NCI-H82 (cell line): ENCODE data around the gene BBOF1.
A peak's percentile ranks its signal among the peaks of the same experiment; 100 is the strongest.
"Not testable (repeated sequence)": the region's sequence is repeated elsewhere in the genome, so short reads cannot be mapped to it uniquely, and the experiment has no call there.

Source experiments
- DNase-seq: peaks from one replicate; lab custom pipeline; 2025; lab: John Stamatoyannopoulos, UW

Gene BBOF1

GRCh38 chr14:74018586-74019407, at the start of gene BBOF1, which contains the start of gene ENTPD5:
BBOF1 (plus strand) TSS chr14:74019349; CDS start chr14:74019479, 130 bp downstream.
ENTPD5 (minus strand) TSS chr14:74019288; CDS start chr14:73988102, 31,186 bp downstream.
- DNase-seq: peak; percentile 81

DNA sequence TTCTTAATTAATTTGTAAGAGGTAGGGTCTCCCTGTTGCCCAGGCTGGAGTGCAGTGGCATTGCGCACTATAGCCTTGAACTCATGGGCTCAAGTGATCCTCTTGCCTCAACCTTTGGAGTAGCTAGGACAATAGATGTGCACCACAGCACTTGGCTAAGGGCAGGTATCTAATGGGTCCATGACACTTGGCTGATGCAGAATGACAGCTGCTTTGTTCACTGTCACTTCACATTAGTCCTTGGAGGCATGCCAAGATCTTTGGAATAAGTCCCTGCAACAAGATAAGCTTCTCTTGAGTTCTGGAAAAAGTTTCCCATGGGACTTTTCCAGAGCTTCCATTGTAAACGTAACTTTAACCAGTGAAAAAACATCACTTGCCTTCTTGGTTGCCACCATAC, 45.7 kb upstream of the BBOF1 start:
- peak; percentile 90 for DNase-seq

DNA sequence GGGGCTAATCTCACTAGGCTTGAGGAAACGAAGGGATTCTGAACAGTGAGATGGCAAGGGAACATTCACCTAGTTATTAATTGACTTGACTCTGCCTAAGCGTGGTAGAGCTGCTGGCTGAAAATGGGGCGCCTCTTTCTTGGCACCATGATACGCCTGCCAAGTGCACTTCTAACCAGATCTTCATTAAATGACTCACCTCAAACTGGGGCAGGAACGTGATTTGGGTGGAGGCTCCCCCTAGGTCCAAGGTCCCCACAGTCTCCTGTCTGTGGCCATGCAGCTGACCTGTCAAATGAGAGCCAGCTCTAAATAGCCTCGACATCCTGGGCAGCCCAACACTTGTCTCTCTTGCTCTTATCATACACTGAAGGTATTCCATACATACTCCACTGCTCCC, 43.0 kb upstream of the BBOF1 start:
- peak; percentile 45 for DNase-seq

GRCh38 chr14:73977896-73978295, 41.3 kb upstream of the BBOF1 start:
- no peak for DNase-seq

DNA sequence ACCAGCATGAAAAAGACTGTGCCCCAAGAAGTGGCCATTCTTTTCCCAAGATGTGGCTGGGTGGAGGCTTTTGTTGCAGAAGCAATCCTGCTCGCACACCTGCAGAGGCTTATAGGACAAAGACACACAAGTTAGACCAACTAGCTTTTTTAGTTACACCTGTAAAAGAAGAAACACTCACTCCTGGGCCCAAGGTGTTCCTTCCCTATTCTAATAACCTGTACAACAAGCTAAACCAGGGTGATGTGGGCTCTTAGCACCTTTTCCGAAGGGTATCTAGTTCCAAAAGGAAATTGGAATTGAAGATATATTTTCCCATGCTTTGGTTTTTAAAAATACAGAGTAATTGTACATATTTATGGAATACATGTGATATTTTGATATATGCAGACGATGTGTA, 31.1 kb upstream of the BBOF1 start:
- DNase-seq: no peak

DNA sequence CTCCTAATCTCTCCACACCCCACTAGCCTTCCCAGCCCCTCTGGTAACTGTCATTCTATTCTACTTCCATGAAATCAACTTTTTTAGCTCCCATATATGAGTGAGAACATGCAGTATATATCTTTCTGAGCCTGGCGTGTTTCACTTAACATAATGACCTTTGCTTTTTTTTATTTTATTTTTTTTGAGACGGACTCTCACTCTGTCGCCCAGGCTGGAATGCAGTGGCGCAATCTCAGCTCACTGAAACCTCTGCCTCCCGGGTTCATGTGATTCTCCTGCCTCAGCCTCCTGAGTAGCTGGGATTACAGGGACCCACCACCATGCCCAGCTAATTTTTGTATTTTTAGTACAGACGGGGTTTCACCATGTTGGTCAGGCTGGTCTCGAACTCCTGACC, 30.5 kb upstream of the BBOF1 start:
- not testable (repeated sequence) for DNase-seq

DNA sequence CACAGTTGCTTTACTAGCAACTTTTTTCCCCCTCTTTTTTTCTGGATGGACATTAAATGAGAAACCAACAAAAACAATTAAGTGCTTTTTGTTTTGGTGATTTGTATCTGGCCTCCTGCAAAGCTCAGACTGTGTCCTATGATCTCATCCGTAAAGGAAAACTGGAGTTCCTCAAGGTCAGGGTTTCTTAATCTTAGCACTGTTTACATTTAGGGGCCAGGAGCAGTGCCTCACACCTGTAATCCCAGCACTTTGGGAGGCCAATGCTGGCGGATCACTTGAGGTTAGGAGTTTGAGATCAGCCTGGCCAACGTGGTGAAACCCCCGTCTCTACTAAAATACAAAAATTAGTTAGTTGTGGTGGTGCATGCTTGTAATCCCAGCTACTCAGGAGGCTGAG, 28.1 kb upstream of the BBOF1 start:
- no peak for DNase-seq

GRCh38 chr14:73994926-73995325, 24.2 kb upstream of the BBOF1 start:
- DNase-seq: not testable (repeated sequence)

DNA sequence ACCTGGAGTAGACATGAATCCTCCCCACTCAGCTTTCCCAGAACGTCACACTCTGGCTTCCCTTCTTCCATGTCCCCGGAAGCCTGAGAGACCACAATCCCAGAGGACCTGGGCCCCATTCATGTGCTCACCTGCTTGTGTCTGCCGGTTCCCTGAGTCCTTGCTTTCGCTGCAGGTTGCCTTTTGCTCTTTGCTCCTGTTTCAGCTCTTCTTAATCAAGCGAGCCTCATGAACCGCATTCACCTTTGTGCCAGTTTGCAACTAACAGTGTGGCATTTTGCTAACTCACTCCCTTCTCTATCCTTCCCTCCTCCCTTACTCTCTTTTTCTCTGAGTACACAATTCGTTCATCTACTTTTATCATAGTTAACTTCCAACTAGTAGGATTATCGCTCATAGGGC, 23.2 kb upstream of the BBOF1 start:
- no peak for DNase-seq

DNA sequence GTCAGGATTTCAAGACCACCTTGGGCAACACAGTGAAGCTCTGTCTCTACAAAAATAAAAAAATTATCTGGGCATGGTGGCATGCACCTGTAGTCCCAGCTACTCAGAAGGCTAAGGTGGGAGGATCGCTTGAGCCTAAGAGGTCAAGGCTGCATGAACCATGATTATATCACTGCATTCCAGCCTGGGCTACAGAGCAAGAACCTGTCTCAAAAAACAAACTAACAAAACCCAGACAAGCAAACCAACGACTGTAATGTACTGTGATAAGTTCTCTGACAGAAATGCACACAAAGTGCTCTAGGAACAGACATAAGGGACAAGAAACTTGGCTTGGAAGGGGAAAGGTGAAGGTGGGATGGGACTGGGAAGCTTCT, 22.4 kb upstream of the BBOF1 start:
- DNase-seq: no peak

GRCh38 chr14:73997108-73997943, 21.8 kb upstream of the BBOF1 start:
- DNase-seq: no peak

DNA sequence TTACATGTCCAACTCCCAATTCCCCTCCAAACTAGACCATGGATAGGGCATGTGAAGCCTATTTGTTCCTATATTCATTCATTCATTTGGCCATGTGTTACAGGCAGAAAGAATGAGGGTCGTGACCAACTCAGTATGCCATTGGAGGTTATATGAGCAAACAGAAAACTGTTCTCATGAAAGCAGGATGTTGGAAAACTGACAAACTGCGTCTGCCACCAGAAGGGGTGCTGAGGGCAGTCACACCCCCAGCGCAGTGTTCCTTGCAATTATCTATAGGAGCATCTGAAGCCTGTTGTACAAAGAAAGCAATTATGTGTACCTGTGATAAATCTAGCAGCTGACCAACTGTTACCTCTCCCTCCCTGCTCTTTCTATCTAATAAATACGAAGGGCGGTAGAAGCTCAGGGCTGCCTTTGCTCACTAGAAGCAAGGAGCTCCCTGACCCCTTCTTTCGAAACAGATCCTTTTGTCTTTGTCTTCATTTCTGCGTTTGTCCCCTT, 21.2 kb upstream of the BBOF1 start:
- no peak for DNase-seq

DNA sequence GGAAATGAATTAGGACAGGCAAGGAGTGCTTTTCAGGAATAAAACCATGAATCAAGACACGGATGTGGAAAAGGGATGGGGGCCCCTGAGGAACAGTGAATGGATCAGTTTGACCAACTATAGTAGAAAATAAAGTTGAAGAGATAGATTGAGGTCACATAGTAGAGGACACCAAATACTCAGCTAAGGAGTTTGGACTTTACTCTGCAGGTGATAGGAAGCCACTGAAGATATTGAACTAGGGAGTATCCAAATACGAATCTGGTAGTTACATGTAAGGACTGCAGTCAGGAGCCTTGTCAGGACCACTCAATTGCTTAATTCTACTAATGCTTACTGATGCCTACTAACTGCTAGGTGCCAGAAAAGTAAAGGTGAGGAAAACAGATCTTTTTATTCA, 20.4 kb upstream of the BBOF1 start:
- no peak for DNase-seq

DNA sequence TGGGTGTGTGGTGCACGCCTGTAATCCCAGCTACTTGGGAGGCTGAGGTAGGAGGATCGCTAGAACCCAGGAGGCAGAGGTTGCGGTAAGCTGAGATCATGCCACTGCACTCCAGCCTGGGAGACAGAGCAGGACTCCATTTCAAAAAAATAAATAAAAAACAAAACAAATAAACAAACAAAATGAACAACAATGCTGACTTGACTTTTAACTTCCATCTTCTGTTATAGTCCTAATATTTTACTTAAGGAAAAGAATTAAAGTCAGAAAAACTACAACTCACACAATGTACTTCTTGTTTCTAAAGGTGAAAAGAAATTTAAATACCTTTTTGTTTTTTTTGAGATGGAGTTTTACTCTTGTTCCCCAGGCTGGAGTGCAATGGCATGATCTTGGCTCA, 13.5 kb upstream of the BBOF1 start:
- not testable (repeated sequence) for DNase-seq

GRCh38 chr14:74008843-74009499, 10.2 kb upstream of the BBOF1 start:
- no peak for DNase-seq

DNA sequence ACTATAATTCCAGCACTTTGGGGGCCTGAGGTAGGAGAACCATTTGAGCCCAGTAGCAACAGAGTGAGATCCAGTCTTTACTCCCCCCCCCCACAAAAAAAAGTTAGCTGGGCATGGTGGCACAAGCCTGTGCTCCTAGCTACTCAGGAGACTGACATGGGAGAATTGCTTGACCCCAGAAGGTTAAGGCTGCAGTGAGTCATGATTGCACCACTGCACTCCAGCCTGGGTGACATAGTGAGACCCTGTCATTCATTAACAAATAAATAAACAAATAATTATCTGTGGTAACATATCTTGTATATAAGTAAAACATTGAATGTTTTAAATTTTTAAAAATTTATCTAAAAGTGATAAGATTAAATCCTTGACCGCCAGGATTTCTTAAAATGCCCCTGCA, 4.8 kb upstream of the BBOF1 start:
- DNase-seq: no peak

GRCh38 chr14:74015176-74015575, 4.0 kb upstream of the BBOF1 start:
- DNase-seq: no peak

- DNase-seq: no peak
Observed at GRCh38 chr14:74015963-74016362, 3.2 kb upstream of the BBOF1 start.

GRCh38 chr14:74018174-74018585, 969 bp upstream of the BBOF1 start:
- no peak for DNase-seq

GRCh38 chr14:74019408-74020137, 424 bp downstream of the BBOF1 start:
- DNase-seq: no peak

GRCh38 chr14:74022346-74022745, 3.2 kb downstream of the BBOF1 start:
- DNase-seq: no peak

GRCh38 chr14:74029136-74029535, 10.0 kb downstream of the BBOF1 start:
- DNase-seq: no peak
